GM12873 (cell line): Measurements from ENCODE around the gene RIMS4.

Experiments
- TF ChIP-seq, protein P1 (sequence below): IDR thresholded peaks from 2 replicates; pipeline ENCODE4 v1.5.1; 2012; ENCODE audit warnings: low read depth, mild to moderate bottlenecking, moderate library complexity, low read length, control low read depth; ENCODE audit not compliant: insufficient read depth; ENCODE audit errors: missing control alignments

RIMS4 gene

DNA sequence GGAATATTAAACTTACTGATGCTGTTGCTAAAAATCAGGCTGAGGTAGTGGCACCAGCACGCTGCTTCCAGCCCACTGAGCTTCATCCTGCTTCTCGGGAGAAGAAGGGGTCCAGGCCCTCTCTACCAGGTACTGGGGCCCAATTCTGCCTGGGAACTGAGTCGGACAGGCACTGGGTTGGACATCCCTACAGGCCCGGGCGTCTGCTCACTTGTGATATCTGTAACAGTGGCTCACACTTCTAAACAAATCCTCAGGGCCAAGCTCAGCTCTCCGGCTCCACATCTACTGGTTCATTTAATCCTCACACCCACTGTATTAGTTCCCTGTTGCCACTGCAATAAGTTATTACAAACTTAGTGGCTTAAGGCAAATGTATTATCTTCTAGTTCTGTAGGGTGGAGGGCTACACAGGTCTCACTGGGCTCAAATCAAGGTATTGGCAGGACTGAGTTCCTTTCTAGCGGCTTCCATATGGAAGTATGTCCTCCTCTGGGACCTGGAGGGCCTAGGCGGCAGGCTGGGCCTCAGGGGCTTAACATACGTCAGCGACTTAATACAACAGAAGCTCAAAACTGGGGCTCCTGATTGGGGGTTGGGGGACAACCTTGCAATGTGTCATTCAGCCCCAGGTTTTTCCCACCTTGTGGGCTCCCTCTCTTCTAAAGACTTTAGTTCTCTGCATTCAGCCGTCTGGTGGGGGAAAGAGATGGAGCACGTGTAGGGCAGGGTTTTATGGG, 66.3 kb downstream of the RIMS4 start:
- TF ChIP-seq, protein P1, sequence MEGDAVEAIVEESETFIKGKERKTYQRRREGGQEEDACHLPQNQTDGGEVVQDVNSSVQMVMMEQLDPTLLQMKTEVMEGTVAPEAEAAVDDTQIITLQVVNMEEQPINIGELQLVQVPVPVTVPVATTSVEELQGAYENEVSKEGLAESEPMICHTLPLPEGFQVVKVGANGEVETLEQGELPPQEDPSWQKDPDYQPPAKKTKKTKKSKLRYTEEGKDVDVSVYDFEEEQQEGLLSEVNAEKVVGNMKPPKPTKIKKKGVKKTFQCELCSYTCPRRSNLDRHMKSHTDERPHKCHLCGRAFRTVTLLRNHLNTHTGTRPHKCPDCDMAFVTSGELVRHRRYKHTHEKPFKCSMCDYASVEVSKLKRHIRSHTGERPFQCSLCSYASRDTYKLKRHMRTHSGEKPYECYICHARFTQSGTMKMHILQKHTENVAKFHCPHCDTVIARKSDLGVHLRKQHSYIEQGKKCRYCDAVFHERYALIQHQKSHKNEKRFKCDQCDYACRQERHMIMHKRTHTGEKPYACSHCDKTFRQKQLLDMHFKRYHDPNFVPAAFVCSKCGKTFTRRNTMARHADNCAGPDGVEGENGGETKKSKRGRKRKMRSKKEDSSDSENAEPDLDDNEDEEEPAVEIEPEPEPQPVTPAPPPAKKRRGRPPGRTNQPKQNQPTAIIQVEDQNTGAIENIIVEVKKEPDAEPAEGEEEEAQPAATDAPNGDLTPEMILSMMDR: no peak

DNA sequence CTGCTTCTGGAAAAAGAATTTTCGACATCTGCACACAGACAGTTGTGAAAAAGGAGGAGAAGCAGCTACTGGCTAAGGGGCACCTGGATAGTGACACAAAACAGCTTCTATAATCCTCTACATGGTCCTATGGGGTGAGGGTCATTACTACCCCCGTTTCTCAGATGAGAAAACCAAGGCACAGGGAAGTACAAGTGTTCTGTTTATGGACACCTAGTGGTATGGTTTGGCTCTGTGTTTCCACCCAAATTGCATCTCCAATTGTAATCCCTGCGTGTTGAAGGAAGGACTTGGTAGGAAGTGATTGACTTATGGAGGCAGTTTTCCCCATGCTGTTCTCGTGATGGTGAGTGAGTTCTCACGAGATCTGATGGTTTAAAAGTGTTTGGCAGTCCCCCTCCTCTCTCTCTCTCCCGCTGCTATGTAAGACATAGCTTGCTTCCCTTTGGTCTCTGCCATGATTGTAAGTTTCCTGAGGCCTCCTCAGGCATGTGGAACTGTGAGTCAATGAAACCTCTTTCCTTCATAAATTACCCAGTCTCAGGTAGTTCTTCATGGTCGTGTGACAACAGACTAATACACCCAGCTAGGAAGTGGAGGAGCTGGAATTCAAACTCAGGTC, 67.2 kb downstream of the RIMS4 start:
- TF ChIP-seq, protein P1: no peak

DNA sequence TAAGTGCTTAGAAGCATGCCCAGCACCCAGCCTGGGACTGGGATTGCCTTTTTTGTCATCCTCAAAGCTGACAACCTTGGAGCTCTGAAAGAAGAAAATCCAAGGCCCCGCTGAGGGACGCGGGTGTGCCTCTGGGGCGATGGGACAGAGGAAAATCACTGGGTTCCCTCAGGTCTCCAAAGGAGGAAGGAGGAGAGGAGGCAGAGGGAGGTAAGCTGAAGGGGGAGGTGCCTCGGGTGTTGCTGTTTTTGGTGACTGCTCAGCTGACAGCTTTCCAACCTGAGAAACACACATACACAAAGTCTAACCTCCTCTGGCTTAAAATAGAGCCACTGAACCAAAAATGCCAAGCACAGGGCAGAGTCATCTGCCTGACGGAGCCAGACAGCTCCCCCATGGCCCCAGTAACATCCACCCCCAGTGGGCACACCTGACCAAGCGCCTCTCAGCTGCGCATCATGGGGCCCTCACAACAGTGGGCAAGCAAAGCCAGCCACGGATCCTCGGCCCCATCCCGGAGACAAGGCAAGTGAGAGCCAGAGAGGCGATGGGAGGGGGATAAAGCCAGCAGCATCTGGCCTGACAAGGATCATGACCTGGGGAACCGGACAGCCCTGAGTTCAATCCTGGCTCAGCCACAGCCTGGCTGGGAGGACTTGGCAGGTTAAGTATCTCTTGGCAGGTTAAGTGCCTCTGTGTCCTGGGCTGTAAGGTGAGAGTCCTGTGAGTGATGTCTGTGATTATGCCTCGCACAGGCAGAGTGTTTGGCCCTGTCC, 67.9 kb downstream of the RIMS4 start:
- TF ChIP-seq, protein P1: no peak

DNA sequence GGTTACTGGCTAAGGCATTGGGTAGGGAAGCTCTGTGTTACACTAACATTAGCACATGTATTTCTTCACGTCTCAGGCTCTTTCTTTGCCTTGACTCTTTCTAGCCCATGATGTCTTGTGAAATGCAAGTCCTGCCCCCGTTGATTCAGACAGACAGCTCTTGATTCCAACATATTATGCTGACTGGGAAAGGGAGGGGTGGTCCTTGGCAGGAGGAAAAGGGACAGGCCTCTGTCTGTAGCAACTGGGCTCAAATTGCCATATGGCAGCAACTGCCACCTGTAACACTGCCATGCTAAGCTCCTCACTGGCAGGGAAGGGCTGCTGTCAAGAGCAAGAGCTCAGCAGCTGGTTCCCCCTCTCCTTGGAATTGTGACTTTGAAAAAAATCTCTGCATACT, 70.4 kb downstream of the RIMS4 start:
- TF ChIP-seq, protein P1: no peak

DNA sequence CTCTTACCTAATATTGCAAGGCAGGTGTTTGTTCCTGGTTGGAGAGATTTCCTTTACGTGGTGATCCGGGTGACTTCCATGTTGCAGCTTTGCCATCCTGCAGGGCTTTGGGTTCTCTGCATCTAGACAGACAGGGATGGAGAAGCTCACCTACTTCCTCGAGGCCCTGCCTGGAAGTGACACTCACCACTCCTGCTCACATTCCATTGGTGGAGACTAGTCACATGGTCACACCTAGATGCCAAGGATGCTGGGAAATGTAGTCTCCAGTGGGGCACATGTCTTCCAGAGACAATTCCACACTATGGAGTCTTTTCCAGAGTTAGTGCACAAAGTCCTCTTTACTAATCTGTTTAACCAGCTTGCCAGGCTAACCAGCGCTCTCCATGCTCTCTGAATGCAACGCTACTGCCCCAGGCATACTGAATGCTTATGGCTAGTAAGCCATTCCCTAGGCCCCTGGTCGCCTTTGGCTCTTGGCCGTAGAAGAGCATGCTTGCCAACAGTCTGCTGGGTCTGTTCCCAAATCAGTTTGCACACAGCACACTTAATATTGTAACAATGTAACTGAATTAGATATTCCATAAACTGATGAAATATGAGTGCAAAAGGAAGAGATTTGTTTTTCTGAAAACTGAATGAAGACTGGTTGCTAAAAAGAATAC, 71.4 kb downstream of the RIMS4 start:
- TF ChIP-seq, protein P1: no peak

DNA sequence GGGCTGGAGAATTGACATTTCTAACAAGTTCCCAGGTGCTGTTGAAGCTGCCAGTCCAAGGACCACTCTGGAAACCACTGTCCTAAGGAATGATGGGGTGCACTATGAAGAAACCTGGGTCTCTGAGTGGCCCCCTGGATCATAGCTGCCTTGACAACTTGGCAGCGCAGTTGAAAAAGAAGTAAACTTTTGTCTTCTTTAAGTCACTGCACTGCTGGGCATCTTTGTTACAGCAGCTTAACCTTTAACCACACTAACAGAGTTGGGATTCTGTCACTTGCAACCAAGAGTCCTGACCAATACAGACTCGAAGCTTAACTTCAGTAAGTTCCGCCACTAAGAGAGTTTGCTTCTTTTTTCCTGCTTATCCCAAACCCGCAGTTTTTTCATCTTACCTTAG, 73.2 kb downstream of the RIMS4 start:
- TF ChIP-seq, protein P1: no peak
